ENCODE measurements around the gene AFDN. TPM values are rescaled to one million over a fixed set of nuclear protein-coding genes. Genes with fewer than 3 reads are reported as not detected.

The AFDN gene
- total and polyA plus RNA-seq, 10 of the 15 experiments (the other 5 are each of a cell fraction or from before 2014, with no cell fraction given): 5.7 to 68.2 (median 45.1) TPM

DNA sequence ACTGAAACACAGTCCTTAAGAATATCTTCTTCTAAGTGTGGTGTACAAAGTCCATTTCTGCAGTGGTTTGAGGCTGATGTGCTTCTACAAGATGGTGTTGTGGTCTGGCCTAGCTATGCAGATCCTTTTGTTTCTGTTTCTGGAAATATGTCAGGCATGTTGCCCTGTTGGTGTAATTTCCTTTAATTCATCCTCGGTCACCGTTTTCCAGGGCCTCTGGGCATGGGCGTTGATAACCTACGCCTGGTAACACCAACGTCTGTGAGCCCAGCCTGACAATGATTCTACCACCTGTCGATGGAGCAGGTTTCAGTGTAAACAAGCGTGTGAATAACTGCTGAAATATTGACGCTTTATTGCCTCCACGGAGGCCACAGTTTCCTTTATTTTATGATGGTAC lies 33.3 kb upstream of the AFDN start (continued):
- TF ChIP-seq, protein P1, sequence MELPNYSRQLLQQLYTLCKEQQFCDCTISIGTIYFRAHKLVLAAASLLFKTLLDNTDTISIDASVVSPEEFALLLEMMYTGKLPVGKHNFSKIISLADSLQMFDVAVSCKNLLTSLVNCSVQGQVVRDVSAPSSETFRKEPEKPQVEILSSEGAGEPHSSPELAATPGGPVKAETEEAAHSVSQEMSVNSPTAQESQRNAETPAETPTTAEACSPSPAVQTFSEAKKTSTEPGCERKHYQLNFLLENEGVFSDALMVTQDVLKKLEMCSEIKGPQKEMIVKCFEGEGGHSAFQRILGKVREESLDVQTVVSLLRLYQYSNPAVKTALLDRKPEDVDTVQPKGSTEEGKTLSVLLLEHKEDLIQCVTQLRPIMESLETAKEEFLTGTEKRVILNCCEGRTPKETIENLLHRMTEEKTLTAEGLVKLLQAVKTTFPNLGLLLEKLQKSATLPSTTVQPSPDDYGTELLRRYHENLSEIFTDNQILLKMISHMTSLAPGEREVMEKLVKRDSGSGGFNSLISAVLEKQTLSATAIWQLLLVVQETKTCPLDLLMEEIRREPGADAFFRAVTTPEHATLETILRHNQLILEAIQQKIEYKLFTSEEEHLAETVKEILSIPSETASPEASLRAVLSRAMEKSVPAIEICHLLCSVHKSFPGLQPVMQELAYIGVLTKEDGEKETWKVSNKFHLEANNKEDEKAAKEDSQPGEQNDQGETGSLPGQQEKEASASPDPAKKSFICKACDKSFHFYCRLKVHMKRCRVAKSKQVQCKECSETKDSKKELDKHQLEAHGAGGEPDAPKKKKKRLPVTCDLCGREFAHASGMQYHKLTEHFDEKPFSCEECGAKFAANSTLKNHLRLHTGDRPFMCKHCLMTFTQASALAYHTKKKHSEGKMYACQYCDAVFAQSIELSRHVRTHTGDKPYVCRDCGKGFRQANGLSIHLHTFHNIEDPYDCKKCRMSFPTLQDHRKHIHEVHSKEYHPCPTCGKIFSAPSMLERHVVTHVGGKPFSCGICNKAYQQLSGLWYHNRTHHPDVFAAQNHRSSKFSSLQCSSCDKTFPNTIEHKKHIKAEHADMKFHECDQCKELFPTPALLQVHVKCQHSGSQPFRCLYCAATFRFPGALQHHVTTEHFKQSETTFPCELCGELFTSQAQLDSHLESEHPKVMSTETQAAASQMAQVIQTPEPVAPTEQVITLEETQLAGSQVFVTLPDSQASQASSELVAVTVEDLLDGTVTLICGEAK (IDR thresholded peaks at IDR 0.05; ENCODE audit: borderline replicate concordance): no peak
- TF ChIP-seq, protein P2, sequence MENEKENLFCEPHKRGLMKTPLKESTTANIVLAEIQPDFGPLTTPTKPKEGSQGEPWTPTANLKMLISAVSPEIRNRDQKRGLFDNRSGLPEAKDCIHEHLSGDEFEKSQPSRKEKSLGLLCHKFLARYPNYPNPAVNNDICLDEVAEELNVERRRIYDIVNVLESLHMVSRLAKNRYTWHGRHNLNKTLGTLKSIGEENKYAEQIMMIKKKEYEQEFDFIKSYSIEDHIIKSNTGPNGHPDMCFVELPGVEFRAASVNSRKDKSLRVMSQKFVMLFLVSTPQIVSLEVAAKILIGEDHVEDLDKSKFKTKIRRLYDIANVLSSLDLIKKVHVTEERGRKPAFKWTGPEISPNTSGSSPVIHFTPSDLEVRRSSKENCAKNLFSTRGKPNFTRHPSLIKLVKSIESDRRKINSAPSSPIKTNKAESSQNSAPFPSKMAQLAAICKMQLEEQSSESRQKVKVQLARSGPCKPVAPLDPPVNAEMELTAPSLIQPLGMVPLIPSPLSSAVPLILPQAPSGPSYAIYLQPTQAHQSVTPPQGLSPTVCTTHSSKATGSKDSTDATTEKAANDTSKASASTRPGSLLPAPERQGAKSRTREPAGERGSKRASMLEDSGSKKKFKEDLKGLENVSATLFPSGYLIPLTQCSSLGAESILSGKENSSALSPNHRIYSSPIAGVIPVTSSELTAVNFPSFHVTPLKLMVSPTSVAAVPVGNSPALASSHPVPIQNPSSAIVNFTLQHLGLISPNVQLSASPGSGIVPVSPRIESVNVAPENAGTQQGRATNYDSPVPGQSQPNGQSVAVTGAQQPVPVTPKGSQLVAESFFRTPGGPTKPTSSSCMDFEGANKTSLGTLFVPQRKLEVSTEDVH (IDR thresholded peaks at IDR 0.05; ENCODE audit: low read depth, partially characterized antibody): no peak
- no peak for TF ChIP-seq ATF7 (IDR thresholded peaks at IDR 0.05; ENCODE audit: low read depth)
- TF ChIP-seq NFIC (IDR thresholded peaks at IDR 0.05; ENCODE audit: low read depth, low read length): no peak
- TF ChIP-seq, protein P3, sequence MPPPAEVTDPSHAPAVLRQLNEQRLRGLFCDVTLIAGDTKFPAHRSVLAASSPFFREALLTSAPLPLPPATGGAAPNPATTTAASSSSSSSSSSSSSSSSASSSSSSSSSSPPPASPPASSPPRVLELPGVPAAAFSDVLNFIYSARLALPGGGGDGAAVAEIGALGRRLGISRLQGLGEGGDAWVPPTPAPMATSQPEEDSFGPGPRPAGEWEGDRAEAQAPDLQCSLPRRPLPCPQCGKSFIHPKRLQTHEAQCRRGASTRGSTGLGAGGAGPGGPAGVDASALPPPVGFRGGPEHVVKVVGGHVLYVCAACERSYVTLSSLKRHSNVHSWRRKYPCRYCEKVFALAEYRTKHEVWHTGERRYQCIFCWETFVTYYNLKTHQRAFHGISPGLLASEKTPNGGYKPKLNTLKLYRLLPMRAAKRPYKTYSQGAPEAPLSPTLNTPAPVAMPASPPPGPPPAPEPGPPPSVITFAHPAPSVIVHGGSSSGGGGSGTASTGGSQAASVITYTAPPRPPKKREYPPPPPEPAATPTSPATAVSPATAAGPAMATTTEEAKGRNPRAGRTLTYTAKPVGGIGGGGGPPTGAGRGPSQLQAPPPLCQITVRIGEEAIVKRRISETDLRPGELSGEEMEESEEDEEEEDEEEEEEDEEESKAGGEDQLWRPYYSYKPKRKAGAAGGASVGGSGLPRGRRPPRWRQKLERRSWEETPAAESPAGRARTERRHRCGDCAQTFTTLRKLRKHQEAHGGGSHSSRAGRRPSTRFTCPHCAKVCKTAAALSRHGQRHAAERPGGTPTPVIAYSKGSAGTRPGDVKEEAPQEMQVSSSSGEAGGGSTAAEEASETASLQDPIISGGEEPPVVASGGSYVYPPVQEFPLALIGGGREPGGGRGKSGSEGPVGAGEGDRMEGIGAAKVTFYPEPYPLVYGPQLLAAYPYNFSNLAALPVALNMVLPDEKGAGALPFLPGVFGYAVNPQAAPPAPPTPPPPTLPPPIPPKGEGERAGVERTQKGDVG (CRISPR knock-in tag; IDR thresholded peaks at IDR 0.05): no peak
- TF ChIP-seq, protein P4, sequence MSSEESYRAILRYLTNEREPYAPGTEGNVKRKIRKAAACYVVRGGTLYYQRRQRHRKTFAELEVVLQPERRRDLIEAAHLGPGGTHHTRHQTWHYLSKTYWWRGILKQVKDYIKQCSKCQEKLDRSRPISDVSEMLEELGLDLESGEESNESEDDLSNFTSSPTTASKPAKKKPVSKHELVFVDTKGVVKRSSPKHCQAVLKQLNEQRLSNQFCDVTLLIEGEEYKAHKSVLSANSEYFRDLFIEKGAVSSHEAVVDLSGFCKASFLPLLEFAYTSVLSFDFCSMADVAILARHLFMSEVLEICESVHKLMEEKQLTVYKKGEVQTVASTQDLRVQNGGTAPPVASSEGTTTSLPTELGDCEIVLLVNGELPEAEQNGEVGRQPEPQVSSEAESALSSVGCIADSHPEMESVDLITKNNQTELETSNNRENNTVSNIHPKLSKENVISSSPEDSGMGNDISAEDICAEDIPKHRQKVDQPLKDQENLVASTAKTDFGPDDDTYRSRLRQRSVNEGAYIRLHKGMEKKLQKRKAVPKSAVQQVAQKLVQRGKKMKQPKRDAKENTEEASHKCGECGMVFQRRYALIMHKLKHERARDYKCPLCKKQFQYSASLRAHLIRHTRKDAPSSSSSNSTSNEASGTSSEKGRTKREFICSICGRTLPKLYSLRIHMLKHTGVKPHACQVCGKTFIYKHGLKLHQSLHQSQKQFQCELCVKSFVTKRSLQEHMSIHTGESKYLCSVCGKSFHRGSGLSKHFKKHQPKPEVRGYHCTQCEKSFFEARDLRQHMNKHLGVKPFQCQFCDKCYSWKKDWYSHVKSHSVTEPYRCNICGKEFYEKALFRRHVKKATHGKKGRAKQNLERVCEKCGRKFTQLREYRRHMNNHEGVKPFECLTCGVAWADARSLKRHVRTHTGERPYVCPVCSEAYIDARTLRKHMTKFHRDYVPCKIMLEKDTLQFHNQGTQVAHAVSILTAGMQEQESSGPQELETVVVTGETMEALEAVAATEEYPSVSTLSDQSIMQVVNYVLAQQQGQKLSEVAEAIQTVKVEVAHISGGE (CRISPR knock-in tag; IDR thresholded peaks at IDR 0.05): no peak
- no peak for TF ChIP-seq CHD2 (IDR thresholded peaks at IDR 0.05; ENCODE audit: borderline replicate concordance, low read depth, low read length)
- no peak for TF ChIP-seq ZBED1 (IDR thresholded peaks at IDR 0.05; ENCODE audit: borderline replicate concordance)
- TF ChIP-seq, protein P5, sequence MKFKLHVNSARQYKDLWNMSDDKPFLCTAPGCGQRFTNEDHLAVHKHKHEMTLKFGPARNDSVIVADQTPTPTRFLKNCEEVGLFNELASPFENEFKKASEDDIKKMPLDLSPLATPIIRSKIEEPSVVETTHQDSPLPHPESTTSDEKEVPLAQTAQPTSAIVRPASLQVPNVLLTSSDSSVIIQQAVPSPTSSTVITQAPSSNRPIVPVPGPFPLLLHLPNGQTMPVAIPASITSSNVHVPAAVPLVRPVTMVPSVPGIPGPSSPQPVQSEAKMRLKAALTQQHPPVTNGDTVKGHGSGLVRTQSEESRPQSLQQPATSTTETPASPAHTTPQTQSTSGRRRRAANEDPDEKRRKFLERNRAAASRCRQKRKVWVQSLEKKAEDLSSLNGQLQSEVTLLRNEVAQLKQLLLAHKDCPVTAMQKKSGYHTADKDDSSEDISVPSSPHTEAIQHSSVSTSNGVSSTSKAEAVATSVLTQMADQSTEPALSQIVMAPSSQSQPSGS (IDR thresholded peaks at IDR 0.05; ENCODE audit: low read length): no peak
- no peak for TF ChIP-seq HDGF (IDR thresholded peaks at IDR 0.05)

Data from GM12878 (cell line).